ENCODE measurements around the gene CCDC194.

The CCDC194 gene

GRCh38 chr19:17405250-17406045 lies 11.5 kb upstream of the CCDC194 start, which contains the start of gene BST2:
TSS of gene BST2 (minus strand) at chr19:17405630. CDS start at chr19:17405575, 55 bp downstream.
- DNase-seq = peak; percentile 90

GRCh38 chr19:17404621-17405249 lies 10.7 kb upstream of the CCDC194 start:
- DNase-seq = peak; percentile 31

- DNase-seq = peak; percentile 42
Observed at GRCh38 chr19:17404015-17404414, 10.0 kb upstream of the CCDC194 start.

- DNase-seq = peak; percentile 56
Observed at GRCh38 chr19:17402982-17403855, 9.2 kb upstream of the CCDC194 start.

- no peak for DNase-seq
Observed at GRCh38 chr19:17401628-17402027, 7.6 kb upstream of the CCDC194 start.

GRCh38 chr19:17398902-17399527 lies 5.0 kb upstream of the CCDC194 start:
- DNase-seq = no peak

- peak; percentile 89 for DNase-seq
Observed at GRCh38 chr19:17394891-17395415, 957 bp upstream of the CCDC194 start.

GRCh38 chr19:17393002-17393401 lies 994 bp downstream of the CCDC194 start:
- DNase-seq = no peak

GRCh38 chr19:17391371-17392151 lies 2.4 kb downstream of the CCDC194 start:
- DNase-seq = no peak

- peak; percentile 92 for DNase-seq
Observed at GRCh38 chr19:17390665-17391370, 3.2 kb downstream of the CCDC194 start.

GRCh38 chr19:17389957-17390664 lies 3.9 kb downstream of the CCDC194 start:
- DNase-seq = no peak

GRCh38 chr19:17389288-17389687 lies 4.7 kb downstream of the CCDC194 start:
- no peak for DNase-seq

GRCh38 chr19:17385878-17386611 lies 8.0 kb downstream of the CCDC194 start:
- DNase-seq = peak; percentile 66

- DNase-seq = no peak
Observed at GRCh38 chr19:17380426-17381138, 13.4 kb downstream of the CCDC194 start.

- DNase-seq = no peak
Observed at GRCh38 chr19:17379221-17379631, 14.8 kb downstream of the CCDC194 start.

GRCh38 chr19:17378271-17378670 lies 15.7 kb downstream of the CCDC194 start:
- DNase-seq = no peak

GRCh38 chr19:17376935-17377600 lies 16.9 kb downstream of the CCDC194 start, which contains the start of gene PLVAP:
TSS of gene PLVAP (minus strand) at chr19:17377342. CDS start at chr19:17377288, 54 bp downstream.
- no peak for DNase-seq

- DNase-seq = no peak
Observed at GRCh38 chr19:17370026-17370587, 23.9 kb downstream of the CCDC194 start.
